WTC11 (cell line): ENCODE measurements around the gene ADAM8. TPM values are rescaled to one million over a fixed set of nuclear protein-coding genes. Genes with fewer than 3 reads are reported as not detected.

Source experiments
- ATAC-seq: fragments of 200-7000 bp; cut with Tn5 transposase; 2 replicates; pipeline ENCODE4 v1.10.0; 2021; ENCODE audit warnings: mild to moderate bottlenecking, moderate library complexity
- CTCF ChIA-PET: fragments of 300-600 bp; sonication (Branson Sonifier 250); formaldehyde crosslinking; loops from one replicate; lab custom pipeline; 2021; ENCODE audit warnings: antibody characterized with exemption; lab: Charles Lee
- POLR2A ChIA-PET: fragments of 350-600 bp; sonication (Branson Sonifier 250); formaldehyde crosslinking; loops from one replicate; lab custom pipeline; 2021; ENCODE audit warnings: antibody characterized with exemption; lab: Charles Lee
- DNase-seq: peaks from one replicate; pipeline ENCODE4 v3.0.0; 2021; ENCODE audit warnings: low spot score
- H3K27ac Mint-ChIP-seq: 2 replicates; pipeline ENCODE4 v1.8.0; 2021; ENCODE audit warnings: mixed read lengths
- H3K27me3 Mint-ChIP-seq: 2 replicates; pipeline ENCODE4 v1.8.0; 2021; ENCODE audit warnings: low read depth, mild to moderate bottlenecking, moderate library complexity, mixed read lengths
- H3K36me3 Mint-ChIP-seq: 2 replicates; pipeline ENCODE4 v1.8.0; 2021; ENCODE audit warnings: mixed read lengths
- H3K4me1 Mint-ChIP-seq: 2 replicates; pipeline ENCODE4 v1.8.0; 2022; ENCODE audit warnings: mixed read lengths
- H3K4me3 Mint-ChIP-seq: 2 replicates; pipeline ENCODE4 v1.8.0; 2021; ENCODE audit warnings: mild to moderate bottlenecking, moderate library complexity, mixed read lengths
- H3K9me3 Mint-ChIP-seq: 2 replicates; pipeline ENCODE4 v1.8.0; 2021; ENCODE audit warnings: mixed read lengths
- AFF4 ChIP-seq: sonication (generic); formaldehyde crosslinking; IDR thresholded peaks from 2 replicates; pipeline ENCODE4 v1.8.1; 2023; ENCODE audit warnings: mild to moderate bottlenecking, missing genetic modification reagents, borderline replicate concordance
- CBFB ChIP-seq: sonication (generic); formaldehyde crosslinking; IDR thresholded peaks from 2 replicates; pipeline ENCODE4 v1.8.1; 2022; ENCODE audit warnings: mild to moderate bottlenecking, low read depth, missing genetic modification reagents
- CDX4 ChIP-seq: fragments of 250-450 bp; sonication (Bioruptor Pico); IDR thresholded peaks from 2 replicates; pipeline ENCODE4 v1.9.0; 2021; ENCODE audit warnings: moderate library complexity, mild to moderate bottlenecking, inconsistent platforms, borderline replicate concordance
- CREB1 ChIP-seq: sonication (generic); formaldehyde crosslinking; IDR thresholded peaks from 2 replicates; pipeline ENCODE4 v1.8.0; 2023; ENCODE audit warnings: mild to moderate bottlenecking, missing genetic modification reagents
- E2F5 ChIP-seq: sonication (generic); formaldehyde crosslinking; IDR thresholded peaks from 2 replicates; pipeline ENCODE4 v1.8.1; 2022; ENCODE audit warnings: mild to moderate bottlenecking, moderate library complexity, missing genetic modification reagents
- EMX1 ChIP-seq: fragments of 250-450 bp; sonication (Bioruptor Pico); IDR thresholded peaks from 2 replicates; pipeline ENCODE4 v1.8.0; 2021; ENCODE audit warnings: mild to moderate bottlenecking
- FOXJ3 ChIP-seq: sonication (generic); formaldehyde crosslinking; IDR thresholded peaks from 2 replicates; pipeline ENCODE4 v1.9.0; 2021; ENCODE audit warnings: missing genetic modification reagents, mild to moderate bottlenecking, borderline replicate concordance
- MAX ChIP-seq: sonication (generic); formaldehyde crosslinking; IDR thresholded peaks from 2 replicates; pipeline ENCODE4 v1.8.0; 2022; ENCODE audit warnings: mild to moderate bottlenecking, missing genetic modification reagents
- TEAD1 ChIP-seq: sonication (generic); formaldehyde crosslinking; IDR thresholded peaks from 2 replicates; pipeline ENCODE4 v1.8.0; 2022; ENCODE audit warnings: mild to moderate bottlenecking, missing genetic modification reagents
- TEAD4 ChIP-seq: sonication (generic); formaldehyde crosslinking; IDR thresholded peaks from 2 replicates; pipeline ENCODE4 v1.8.0; 2022; ENCODE audit warnings: mild to moderate bottlenecking, missing genetic modification reagents
- ZNF219 ChIP-seq: sonication (generic); formaldehyde crosslinking; IDR thresholded peaks from 2 replicates; pipeline ENCODE4 v1.8.0; 2023; ENCODE audit warnings: missing genetic modification reagents, mild to moderate bottlenecking, borderline replicate concordance
- ZNF423 ChIP-seq: fragments of 250-450 bp; sonication (Bioruptor Pico); IDR thresholded peaks from 2 replicates; pipeline ENCODE4 v2.1.2; 2022; ENCODE audit warnings: mild to moderate bottlenecking, moderate library complexity
- total RNA-seq: library from RNA; stranded (reverse); gene quantifications from 3 replicates; pipeline ENCODE4 v1.2.3, GENCODE V29; 2021

Gene ADAM8
- total RNA-seq, 1 experiment from 2014 or later = 7.2 TPM

GRCh38 chr10:133261726-133262325 is 14.8 kb downstream of the ADAM8 start (continued):
- TF ChIP-seq E2F5 = peak; percentile 60; the same call in 1 of the 2 replicates
- TF ChIP-seq EMX1 = no peak

GRCh38 chr10:133260895-133261725 is 15.6 kb downstream of the ADAM8 start:
- ChIA-PET POLR2A (no interaction called here), CTCF (no interaction called here)
- H3K27ac Mint-ChIP-seq = no peak overlapping the region
- no peaks in the 10 kb centered on the region for H3K36me3 Mint-ChIP-seq
- H3K4me1 Mint-ChIP-seq = peaks cover 13% of the 10 kb centered on the region
- peaks cover 19% of the 10 kb centered on the region for H3K27me3 Mint-ChIP-seq
- H3K4me3 Mint-ChIP-seq = peak overlapping the region; percentile 66
- ATAC-seq (peak; percentile 8), DNase-seq (no peak)
- H3K9me3 Mint-ChIP-seq = no peaks in the 10 kb centered on the region
- TF ChIP-seq AFF4 (no peak), TEAD4 (CRISPR knock-in tag) (no peak), MAX (CRISPR knock-in tag) (peak; percentile 54; the same call in 1 of the 2 replicates), ZNF423 (CRISPR knock-in tag) (peak; percentile 83), FOXJ3 (no peak), ZNF219 (CRISPR knock-in tag) (0 out of 2 replicates have a peak, but pooled peaks have one; percentile 57), CREB1 (CRISPR knock-in tag) (no peak), TEAD1 (CRISPR knock-in tag) (0 out of 2 replicates have a peak, but pooled peaks have one; percentile 56)

- Mint-ChIP-seq H3K4me3 (peak overlapping the region; percentile 66; the same call in 1 of the 2 replicates), H3K4me1 (peaks cover 13% of the 10 kb centered on the region), H3K27me3 (peaks cover 19% of the 10 kb centered on the region), H3K27ac (no peak overlapping the region), H3K36me3 (no peaks in the 10 kb centered on the region), H3K9me3 (no peaks in the 10 kb centered on the region)
- ChIA-PET CTCF (interaction anchor here (5.0 kb wide), 1 partner anchor 13 kb away, joined by 61 read pairs; no protein-coding TSS in a partner anchor), POLR2A (no interaction called here)
- no peak for TF ChIP-seq CBFB (CRISPR knock-in tag)
- no peak for TF ChIP-seq CDX4 (CRISPR knock-in tag)
- no peak for ATAC-seq
- DNase-seq = no peak
Observed at GRCh38 chr10:133259602-133259989, 17.1 kb downstream of the ADAM8 start.
